ENCODE data around the gene LDHD.

Gene LDHD

GRCh38 chr16:75103994-75104393 lies 12.6 kb downstream of the LDHD start:
- Histone ChIP-seq H3K79me2 (ENCODE audit: low read length) (no peaks in the 10 kb centered on the region), H3K36me3 (replicated peaks; ENCODE audit: low read depth, low read length) (no peaks in the 10 kb centered on the region), H3K27ac (ENCODE audit: low read length) (no peak overlapping the region), H3K4me2 (ENCODE audit: low read length) (no peak overlapping the region), H3K4me1 (ENCODE audit: low read length) (peaks cover 8% of the 10 kb centered on the region; the same call in 1 of the 2 replicates), H3K27me3 (ENCODE audit: low read depth, low read length) (no peaks in the 10 kb centered on the region), H4K20me1 (ENCODE audit: insufficient read depth, low read length) (no peaks in the 10 kb centered on the region), H3K9me3 (ENCODE audit: insufficient read depth, low read length) (no peaks in the 10 kb centered on the region), H3K4me3 (ENCODE audit: low read length) (no peak overlapping the region), H3K9ac (ENCODE audit: low read length) (no peak overlapping the region), H2AFZ (ENCODE audit: low read depth, low read length) (no peak overlapping the region)
- TF ChIP-seq CTCF (IDR thresholded peaks at IDR 0.05; ENCODE audit: low read depth, low read length) (no peak), EZH2phosphoT487 (IDR thresholded peaks at IDR 0.05; ENCODE audit: low read depth) (no peak)

DNA sequence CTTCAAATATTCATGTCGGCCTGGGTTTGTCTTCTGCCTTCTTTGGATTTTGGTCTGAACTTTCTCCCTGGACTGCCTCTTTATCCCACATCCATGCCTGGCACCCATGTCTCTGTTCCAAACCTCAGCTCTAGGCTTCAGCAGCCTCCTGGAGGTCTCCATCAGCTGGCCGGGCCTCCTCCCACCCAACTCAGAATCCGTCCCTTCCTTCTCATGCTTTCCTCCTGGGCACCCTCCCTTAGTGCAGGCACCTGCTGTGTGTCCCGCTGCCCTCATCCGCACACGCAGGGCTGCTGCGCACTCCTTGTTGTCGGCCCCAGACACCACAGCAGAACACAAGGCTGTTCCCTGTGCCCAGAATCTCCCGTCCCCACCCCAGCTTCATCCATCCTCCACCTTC lies 14.0 kb downstream of the LDHD start:
- H3K4me3 ChIP-seq (ENCODE audit: low read length) = no peak overlapping the region
- H3K4me2 ChIP-seq (ENCODE audit: low read length) = no peak overlapping the region
- H3K9ac ChIP-seq (ENCODE audit: low read length) = no peak overlapping the region
- H3K36me3 ChIP-seq (replicated peaks; ENCODE audit: low read depth, low read length) = no peaks in the 10 kb centered on the region
- no peaks in the 10 kb centered on the region for H4K20me1 ChIP-seq (ENCODE audit: insufficient read depth, low read length)
- no peaks in the 10 kb centered on the region for H3K9me3 ChIP-seq (ENCODE audit: insufficient read depth, low read length)
- no peaks in the 10 kb centered on the region for H3K27me3 ChIP-seq (ENCODE audit: low read depth, low read length)
- H3K27ac ChIP-seq (ENCODE audit: low read length) = no peak overlapping the region
- no peak for TF ChIP-seq CTCF (IDR thresholded peaks at IDR 0.05; ENCODE audit: low read depth, low read length)
- TF ChIP-seq EZH2phosphoT487 (IDR thresholded peaks at IDR 0.05; ENCODE audit: low read depth) = no peak
- peaks cover 9% of the 10 kb centered on the region; the same call in 1 of the 2 replicates for H3K4me1 ChIP-seq (ENCODE audit: low read length)
- H3K79me2 ChIP-seq (ENCODE audit: low read length) = no peaks in the 10 kb centered on the region
- H2AFZ ChIP-seq (ENCODE audit: low read depth, low read length) = no peak overlapping the region

GRCh38 chr16:75101635-75102034 lies 14.9 kb downstream of the LDHD start:
- peaks cover 9% of the 10 kb centered on the region; the same call in 1 of the 2 replicates for H3K4me1 ChIP-seq (ENCODE audit: low read length)
- H3K27ac ChIP-seq (ENCODE audit: low read length) = no peak overlapping the region
- TF ChIP-seq EZH2phosphoT487 (IDR thresholded peaks at IDR 0.05; ENCODE audit: low read depth) (no peak), CTCF (IDR thresholded peaks at IDR 0.05; ENCODE audit: low read depth, low read length) (no peak)
- no peak overlapping the region for H3K4me3 ChIP-seq (ENCODE audit: low read length)
- H3K36me3 ChIP-seq (replicated peaks; ENCODE audit: low read depth, low read length) = no peaks in the 10 kb centered on the region
- H3K9ac ChIP-seq (ENCODE audit: low read length) = no peak overlapping the region
- no peak overlapping the region for H3K4me2 ChIP-seq (ENCODE audit: low read length)
- no peak overlapping the region for H2AFZ ChIP-seq (ENCODE audit: low read depth, low read length)
- no peaks in the 10 kb centered on the region; the same call in 1 of the 2 replicates for H4K20me1 ChIP-seq (ENCODE audit: insufficient read depth, low read length)
- no peaks in the 10 kb centered on the region for H3K9me3 ChIP-seq (ENCODE audit: insufficient read depth, low read length)
- H3K79me2 ChIP-seq (ENCODE audit: low read length) = no peaks in the 10 kb centered on the region
- no peaks in the 10 kb centered on the region for H3K27me3 ChIP-seq (ENCODE audit: low read depth, low read length)

GRCh38 chr16:75100603-75100990 lies 16.0 kb downstream of the LDHD start:
- no peak overlapping the region for H2AFZ ChIP-seq (ENCODE audit: low read depth, low read length)
- H3K4me3 ChIP-seq (ENCODE audit: low read length) = no peak overlapping the region
- no peaks in the 10 kb centered on the region; the same call in 1 of the 2 replicates for H4K20me1 ChIP-seq (ENCODE audit: insufficient read depth, low read length)
- H3K27me3 ChIP-seq (ENCODE audit: low read depth, low read length) = no peaks in the 10 kb centered on the region
- H3K27ac ChIP-seq (ENCODE audit: low read length) = no peak overlapping the region
- no peaks in the 10 kb centered on the region for H3K79me2 ChIP-seq (ENCODE audit: low read length)
- no peaks in the 10 kb centered on the region for H3K9me3 ChIP-seq (ENCODE audit: insufficient read depth, low read length)
- H3K36me3 ChIP-seq (replicated peaks; ENCODE audit: low read depth, low read length) = no peaks in the 10 kb centered on the region
- no peak overlapping the region for H3K9ac ChIP-seq (ENCODE audit: low read length)
- TF ChIP-seq EZH2phosphoT487 (IDR thresholded peaks at IDR 0.05; ENCODE audit: low read depth) = no peak
- no peak for TF ChIP-seq CTCF (IDR thresholded peaks at IDR 0.05; ENCODE audit: low read depth, low read length)
- H3K4me1 ChIP-seq (ENCODE audit: low read length) = peaks cover 8% of the 10 kb centered on the region; the same call in 1 of the 2 replicates
- no peak overlapping the region for H3K4me2 ChIP-seq (ENCODE audit: low read length)
